SK-N-SH (cell line): ENCODE measurements around the gene GANAB. TPM values are rescaled to one million over a fixed set of nuclear protein-coding genes. Genes with fewer than 3 reads are reported as not detected.

Experiments
- CTCF ChIA-PET: fragments of 300-600, 350-600 bp; formaldehyde crosslinking; extraction: SDS; loops from one replicate; lab custom pipeline; 2021; lab: Yijun Ruan, JAX
- POLR2A ChIA-PET: fragments of 350-600 bp; sonication (Branson Sonifier 250); formaldehyde crosslinking; extraction: SDS; loops from one replicate; lab custom pipeline; 2020; ENCODE audit warnings: antibody characterized with exemption, inconsistent platforms; lab: Yijun Ruan, JAX
- DNase-seq: peaks from one replicate; pipeline ENCODE4 v3.0.0; 2012
- H2AFZ ChIP-seq: fragments of 200-600 bp; sonication (generic); 2 replicates; pipeline ENCODE4 v1.8.1; 2016; ENCODE audit warnings: antibody characterized with exemption, mild to moderate bottlenecking, low read depth
- H3F3A ChIP-seq: fragments of 200-600 bp; sonication (generic); replicated peaks from 2 replicates; pipeline ENCODE3; 2016; ENCODE audit warnings: antibody characterized with exemption, mild to moderate bottlenecking; ENCODE audit not compliant: insufficient read depth
- H3K27ac ChIP-seq, 2 experiments: fragments of 200-500 bp in 1 of 2; fragments of 200-600 bp in 1 of 2; sonication (Bioruptor generic) in 1 of 2; sonication (generic), shearing (Covaris generic) in 1 of 2; 2 replicates each; pipeline versions ENCODE4 v1.5.1 to v1.6.1; 2014 to 2016; ENCODE audit warnings: low read depth in 2 of 2, inconsistent platforms in 1 of 2, low read length in 1 of 2, mild to moderate bottlenecking in 1 of 2, mixed read lengths in 1 of 2
- H3K27me3 ChIP-seq: fragments of 200-600 bp; sonication (generic), shearing (Covaris generic); 2 replicates; pipeline ENCODE4 v1.6.1; 2016; ENCODE audit warnings: mixed run types; ENCODE audit not compliant: insufficient read depth
- H3K36me3 ChIP-seq, 2 experiments: fragments of 200-500 bp in 1 of 2; fragments of 200-600 bp in 1 of 2; sonication (Bioruptor generic) in 1 of 2; sonication (generic) in 1 of 2; replicated peaks in 1 of 2; 2 replicates each; pipeline versions ENCODE3 to v1.5.1; 2014 to 2016; ENCODE audit warnings: low read length in 1 of 2, mild to moderate bottlenecking in 1 of 2; ENCODE audit not compliant: insufficient read depth in 2 of 2, control insufficient read depth in 1 of 2
- H3K4me1 ChIP-seq, 2 experiments: fragments of 200-500 bp in 1 of 2; fragments of 200-600 bp in 1 of 2; sonication (Bioruptor generic) in 1 of 2; sonication (generic), shearing (Covaris generic) in 1 of 2; 2 replicates each; pipeline versions ENCODE4 v1.5.1 to v1.6.1; 2014 to 2016; ENCODE audit warnings: low read depth in 1 of 2, low read length in 1 of 2, mixed run types in 1 of 2; ENCODE audit not compliant: insufficient read depth in 2 of 2, control insufficient read depth in 1 of 2
- H3K4me2 ChIP-seq: fragments of 200-600 bp; sonication (generic), shearing (Covaris generic); 2 replicates; pipeline ENCODE4 v1.6.1; 2017; ENCODE audit warnings: mixed run types
- H3K4me3 ChIP-seq, 2 experiments: fragments of 200-500 bp in 1 of 2; fragments of 200-600 bp in 1 of 2; sonication (Bioruptor generic) in 1 of 2; sonication (generic), shearing (Covaris generic) in 1 of 2; 2 replicates each; pipeline versions ENCODE4 v1.5.1 to v1.8.1; 2014 to 2016; ENCODE audit warnings: low read depth in 2 of 2, inconsistent platforms in 1 of 2, low read length in 1 of 2, mild to moderate bottlenecking in 1 of 2, mixed read lengths in 1 of 2, moderate library complexity in 1 of 2
- H3K79me2 ChIP-seq: fragments of 200-600 bp; sonication (generic); 2 replicates; pipeline ENCODE4 v1.8.1; 2017; ENCODE audit warnings: mild to moderate bottlenecking; ENCODE audit not compliant: insufficient read depth
- H3K9ac ChIP-seq: fragments of 200-600 bp; sonication (generic); 2 replicates; pipeline ENCODE4 v1.6.1; 2017; ENCODE audit warnings: mixed run types
- H3K9me2 ChIP-seq: fragments of 200-600 bp; sonication (generic); 2 replicates; pipeline ENCODE4 v1.6.1; 2017; ENCODE audit warnings: mixed run types
- H3K9me3 ChIP-seq: fragments of 200-600 bp; sonication (generic); 2 replicates; pipeline ENCODE4 v1.6.1; 2017; ENCODE audit warnings: mixed run types, mild to moderate bottlenecking, moderate library complexity
- H4K20me1 ChIP-seq: fragments of 200-600 bp; sonication (generic); 2 replicates; pipeline ENCODE4 v1.6.1; 2017; ENCODE audit warnings: mild to moderate bottlenecking, mixed run types; ENCODE audit not compliant: insufficient read depth
- ELF1 ChIP-seq: IDR thresholded peaks from 2 replicates; pipeline ENCODE4 v1.4.0; 2012
- EP300 ChIP-seq, 2 experiments: IDR thresholded peaks; 2 replicates each; pipeline versions ENCODE4 v1.4.0 to v1.6.1; 2012; ENCODE audit warnings: borderline replicate concordance in 1 of 2, low read depth in 1 of 2, low read length in 1 of 2
- EZH2phosphoT487 ChIP-seq: fragments of 200-600 bp; sonication (generic); IDR thresholded peaks from 2 replicates; pipeline ENCODE4 v1.6.1; 2017; ENCODE audit warnings: low read depth, mixed run types, mild to moderate bottlenecking, antibody characterized with exemption, moderate library complexity, borderline replicate concordance
- FOXJ3 ChIP-seq: sonication (generic); formaldehyde crosslinking; IDR thresholded peaks from 2 replicates; pipeline ENCODE4 v1.5.1; 2020; ENCODE audit warnings: mild to moderate bottlenecking, missing genetic modification reagents
- FOXM1 ChIP-seq: IDR thresholded peaks from 2 replicates; pipeline ENCODE4 v1.4.0; 2012; ENCODE audit warnings: low read depth, mild to moderate bottlenecking
- GABPA ChIP-seq: IDR thresholded peaks from 2 replicates; pipeline ENCODE4 v1.4.0; 2012; ENCODE audit warnings: low read depth, mild to moderate bottlenecking
- JUND ChIP-seq: IDR thresholded peaks from 2 replicates; pipeline ENCODE4 v1.4.0; 2012
- MEF2A ChIP-seq: IDR thresholded peaks from 2 replicates; pipeline ENCODE4 v1.4.0; 2012; ENCODE audit warnings: low read depth, borderline replicate concordance
- NFIC ChIP-seq: IDR thresholded peaks from 2 replicates; pipeline ENCODE4 v1.4.0; 2012; ENCODE audit warnings: borderline replicate concordance
- POLR2AphosphoS5 ChIP-seq: IDR thresholded peaks from 2 replicates; pipeline ENCODE4 v1.6.1; 2012; ENCODE audit warnings: low read depth, low read length
- RFX5 ChIP-seq: IDR thresholded peaks from 2 replicates; pipeline ENCODE4 v1.6.1; 2012; ENCODE audit warnings: mild to moderate bottlenecking, improper control_type of control experiment, low read length
- RXRA ChIP-seq: IDR thresholded peaks from 2 replicates; pipeline ENCODE4 v1.4.0; 2012; ENCODE audit warnings: low read depth, mild to moderate bottlenecking, borderline replicate concordance
- SIN3A ChIP-seq: IDR thresholded peaks from 2 replicates; pipeline ENCODE4 v1.6.1; 2012; ENCODE audit warnings: low read depth, mild to moderate bottlenecking, low read length, moderate library complexity, borderline replicate concordance
- SMC3 ChIP-seq: IDR thresholded peaks from 2 replicates; pipeline ENCODE4 v1.6.1; 2012; ENCODE audit warnings: low read depth, low read length, improper control_type of control experiment
- TAF1 ChIP-seq: IDR thresholded peaks from 2 replicates; pipeline ENCODE4 v1.6.1; 2012; ENCODE audit warnings: low read depth, mild to moderate bottlenecking, low read length, moderate library complexity, borderline replicate concordance
- YY1 ChIP-seq: IDR thresholded peaks from 2 replicates; pipeline ENCODE4 v1.4.0; 2012; ENCODE audit warnings: low read depth, mild to moderate bottlenecking
- WGBS: methylation state at CpG from one replicate; pipeline ENCODE4 v1.1.6; 2017; ENCODE audit warnings: low lambda C conversion rate; 5-methylcytosine and 5-hydroxymethylcytosine counted together
- polyA plus RNA-seq, 3 experiments: library from polyadenylated mRNA; depleted of rRNA; stranded (reverse); fragments of >200 nt; gene quantifications; 2 replicates each; pipeline ENCODE4 v1.2.3, GENCODE V29; 2012
- TF ChIP-seq, protein P1 (sequence below): IDR thresholded peaks from 2 replicates; pipeline ENCODE4 v1.4.0; 2012; ENCODE audit warnings: low read depth
- TF ChIP-seq, protein P2 (sequence below): IDR thresholded peaks from 2 replicates; pipeline ENCODE4; 2012
- TF ChIP-seq, protein P3 (sequence below): fragments of 150-350 bp; IDR thresholded peaks from 2 replicates; pipeline ENCODE4 v1.6.1; 2017; ENCODE audit warnings: antibody characterized with exemption, low read length, low read depth, borderline replicate concordance
- TF ChIP-seq, protein P4 (sequence below): IDR thresholded peaks from 2 replicates; pipeline ENCODE4 v1.4.0; 2012; ENCODE audit warnings: low read depth, borderline replicate concordance

GANAB gene
- polyA plus RNA-seq, 1 of the 3 experiments (the other 2 are of a cell fraction): 275 TPM

DNA sequence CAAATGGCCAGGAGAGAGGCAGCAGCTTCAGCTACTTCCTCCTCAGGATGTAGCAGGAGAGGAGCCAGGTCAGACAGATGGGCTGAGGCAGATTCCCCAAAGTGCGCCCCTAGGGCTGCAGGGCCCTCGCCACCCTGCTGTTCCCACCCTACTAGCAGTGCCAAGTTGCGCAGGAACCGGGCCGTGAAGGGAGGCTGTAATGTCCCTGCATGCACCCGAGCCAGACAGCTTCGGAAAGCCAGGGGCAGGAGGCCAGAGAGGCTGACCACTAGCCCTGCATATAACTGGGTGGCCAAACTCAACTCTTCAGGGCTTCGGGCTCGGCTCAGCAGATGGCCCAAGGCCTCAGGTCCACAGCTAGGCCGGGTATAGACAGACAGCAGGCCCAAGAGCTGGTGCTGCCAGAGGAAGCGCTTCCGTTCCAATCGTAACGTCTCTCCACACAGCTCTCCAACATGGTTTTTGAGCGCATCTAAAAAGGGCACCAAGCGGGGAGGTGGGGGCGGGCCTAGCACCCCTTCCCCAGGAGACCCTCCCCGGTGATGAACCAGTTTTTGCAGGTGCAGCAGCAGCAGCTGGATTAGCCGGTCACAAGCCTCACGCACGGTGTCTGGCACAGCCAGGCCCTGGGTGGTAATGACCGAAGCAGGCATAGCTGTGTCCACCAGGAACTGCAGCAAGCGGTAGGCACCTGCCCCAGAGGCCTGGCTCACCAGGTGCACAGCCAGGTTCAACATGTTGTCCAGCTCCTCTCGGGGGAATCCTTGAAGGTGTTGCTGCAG lies 2.0 kb upstream of the GANAB start:
- peaks cover 16 to 17% of the 10 kb centered on the region in 2 experiments for H3K36me3 ChIP-seq
- no peaks in the 10 kb centered on the region for H3K9me2 ChIP-seq
- H3K4me3 ChIP-seq: no peak overlapping the region
- no peak for DNase-seq
- no peak overlapping the region for H3K4me2 ChIP-seq
- H3K9ac ChIP-seq: no peak overlapping the region
- ChIA-PET POLR2A (interaction anchor here (0.5 to 7.3 kb wide), 4 partner anchors 16 to 193 kb away, joined by 3 to 52 read pairs (median 4); partner anchors contain the start of genes C11orf98, CSKMT and TUT1), CTCF (interaction anchor here (1.2 to 2.4 kb wide), 6 partner anchors 36 to 254 kb away, joined by 3 to 10 read pairs (median 4); partner anchors contain the start of genes SLC3A2 and TUT1)
- H3F3A ChIP-seq: peaks cover 5% of the 10 kb centered on the region
- peaks cover 7 to 13% of the 10 kb centered on the region in 2 experiments; a peak in 2 of 4 replicates for H3K4me1 ChIP-seq
- 0 out of 2 replicates have a peak, but pooled peaks cover 5% of the 10 kb centered on the region for H4K20me1 ChIP-seq
- no peak overlapping the region for H2AFZ ChIP-seq
- H3K9me3 ChIP-seq: no peaks in the 10 kb centered on the region
- no peak overlapping the region for H3K27ac ChIP-seq
- 92% methylated on average over 8 of the region's 24 CpGs for WGBS
- H3K27me3 ChIP-seq: no peaks in the 10 kb centered on the region
- TF ChIP-seq ELF1 (no peak), TAF1 (no peak), YY1 (no peak), RFX5 (no peak), SIN3A (no peak), POLR2AphosphoS5 (no peak), FOXM1 (no peak), GABPA (no peak), JUND (no peak), SMC3 (no peak), MEF2A (no peak), FOXJ3 (CRISPR knock-in tag) (no peak), EZH2phosphoT487 (no peak)
- TF ChIP-seq, protein P1, sequence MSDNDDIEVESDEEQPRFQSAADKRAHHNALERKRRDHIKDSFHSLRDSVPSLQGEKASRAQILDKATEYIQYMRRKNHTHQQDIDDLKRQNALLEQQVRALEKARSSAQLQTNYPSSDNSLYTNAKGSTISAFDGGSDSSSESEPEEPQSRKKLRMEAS: no peak
- TF ChIP-seq, protein P2, sequence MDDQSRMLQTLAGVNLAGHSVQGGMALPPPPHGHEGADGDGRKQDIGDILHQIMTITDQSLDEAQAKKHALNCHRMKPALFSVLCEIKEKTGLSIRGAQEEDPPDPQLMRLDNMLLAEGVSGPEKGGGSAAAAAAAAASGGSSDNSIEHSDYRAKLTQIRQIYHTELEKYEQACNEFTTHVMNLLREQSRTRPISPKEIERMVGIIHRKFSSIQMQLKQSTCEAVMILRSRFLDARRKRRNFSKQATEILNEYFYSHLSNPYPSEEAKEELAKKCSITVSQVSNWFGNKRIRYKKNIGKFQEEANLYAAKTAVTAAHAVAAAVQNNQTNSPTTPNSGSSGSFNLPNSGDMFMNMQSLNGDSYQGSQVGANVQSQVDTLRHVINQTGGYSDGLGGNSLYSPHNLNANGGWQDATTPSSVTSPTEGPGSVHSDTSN: no peak
- TF ChIP-seq, all 33 proteins: peak for 0
- H3K79me2 ChIP-seq: peaks cover 60% of the 10 kb centered on the region

DNA sequence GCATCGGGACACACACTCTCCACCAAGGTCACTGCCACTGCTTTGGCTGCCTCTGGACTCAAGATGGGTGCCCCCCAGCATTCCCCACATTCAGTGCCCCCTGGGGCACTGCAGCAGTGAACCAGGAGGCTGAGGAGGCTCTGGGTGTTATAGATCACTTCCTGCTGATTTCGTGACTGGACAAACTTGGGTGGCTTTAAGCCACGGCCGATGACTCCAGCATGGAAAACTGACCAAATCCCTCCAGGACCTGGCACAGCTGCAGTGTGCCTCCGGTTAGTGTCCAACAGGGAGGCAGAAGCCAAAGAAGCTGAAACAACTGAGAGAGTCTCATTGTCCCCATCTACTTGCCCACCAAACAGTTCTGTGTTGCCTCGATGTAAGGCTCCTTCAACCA lies 1.2 kb upstream of the GANAB start:
- ChIA-PET CTCF (interaction anchor here (1.2 to 2.4 kb wide), 5 partner anchors 56 to 253 kb away, joined by 3 to 10 read pairs (median 4); partner anchors contain the start of genes SLC3A2 and TUT1), POLR2A (interaction anchor here (1.3 to 7.3 kb wide), 2 partner anchors 17 to 56 kb away, joined by 6 to 52 read pairs; partner anchors contain the start of genes C11orf98, CSKMT and TUT1)
- Histone ChIP-seq H4K20me1 (0 out of 2 replicates have a peak, but pooled peaks cover 5% of the 10 kb centered on the region), H3F3A (peaks cover 5% of the 10 kb centered on the region), H3K27ac (no peak overlapping the region), H3K9me2 (no peaks in the 10 kb centered on the region), H3K9ac (no peak overlapping the region), H3K79me2 (peaks cover 63% of the 10 kb centered on the region), H3K4me1 (peaks cover 7 to 13% of the 10 kb centered on the region in 2 experiments; a peak in 2 of 4 replicates), H2AFZ (no peak overlapping the region), H3K9me3 (no peaks in the 10 kb centered on the region), H3K27me3 (no peaks in the 10 kb centered on the region), H3K4me3 (no peak overlapping the region), H3K36me3 (peaks cover 21 to 25% of the 10 kb centered on the region in 2 experiments), H3K4me2 (no peak overlapping the region)
- DNase-seq: no peak
- TF ChIP-seq, protein P3, sequence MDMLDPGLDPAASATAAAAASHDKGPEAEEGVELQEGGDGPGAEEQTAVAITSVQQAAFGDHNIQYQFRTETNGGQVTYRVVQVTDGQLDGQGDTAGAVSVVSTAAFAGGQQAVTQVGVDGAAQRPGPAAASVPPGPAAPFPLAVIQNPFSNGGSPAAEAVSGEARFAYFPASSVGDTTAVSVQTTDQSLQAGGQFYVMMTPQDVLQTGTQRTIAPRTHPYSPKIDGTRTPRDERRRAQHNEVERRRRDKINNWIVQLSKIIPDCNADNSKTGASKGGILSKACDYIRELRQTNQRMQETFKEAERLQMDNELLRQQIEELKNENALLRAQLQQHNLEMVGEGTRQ: no peak
- TF ChIP-seq RXRA: no peak
- TF ChIP-seq, protein P4, sequence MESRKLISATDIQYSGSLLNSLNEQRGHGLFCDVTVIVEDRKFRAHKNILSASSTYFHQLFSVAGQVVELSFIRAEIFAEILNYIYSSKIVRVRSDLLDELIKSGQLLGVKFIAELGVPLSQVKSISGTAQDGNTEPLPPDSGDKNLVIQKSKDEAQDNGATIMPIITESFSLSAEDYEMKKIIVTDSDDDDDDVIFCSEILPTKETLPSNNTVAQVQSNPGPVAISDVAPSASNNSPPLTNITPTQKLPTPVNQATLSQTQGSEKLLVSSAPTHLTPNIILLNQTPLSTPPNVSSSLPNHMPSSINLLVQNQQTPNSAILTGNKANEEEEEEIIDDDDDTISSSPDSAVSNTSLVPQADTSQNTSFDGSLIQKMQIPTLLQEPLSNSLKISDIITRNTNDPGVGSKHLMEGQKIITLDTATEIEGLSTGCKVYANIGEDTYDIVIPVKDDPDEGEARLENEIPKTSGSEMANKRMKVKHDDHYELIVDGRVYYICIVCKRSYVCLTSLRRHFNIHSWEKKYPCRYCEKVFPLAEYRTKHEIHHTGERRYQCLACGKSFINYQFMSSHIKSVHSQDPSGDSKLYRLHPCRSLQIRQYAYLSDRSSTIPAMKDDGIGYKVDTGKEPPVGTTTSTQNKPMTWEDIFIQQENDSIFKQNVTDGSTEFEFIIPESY: no peak
- no peak for TF ChIP-seq FOXJ3 (CRISPR knock-in tag)
- no peak for TF ChIP-seq EP300 (IDR thresholded peaks at IDR 0.05; ENCODE audit: borderline replicate concordance in 1 of 2, low read depth in 1 of 2, low read length in 1 of 2)
- no peak for TF ChIP-seq NFIC
- WGBS: 71% methylated on average over 2 of the region's 6 CpGs
